Gastroesophageal sphincter (tissue), 3 donors: ENCODE results near the gene LTBP2.

Experiments
- EP300 ChIP-seq: sonication (generic); formaldehyde crosslinking; IDR thresholded peaks from one replicate; pipeline ENCODE4 v1.6.1; 2017; ENCODE audit warnings: antibody characterized with exemption, mild to moderate bottlenecking
- POLR2A ChIP-seq, 2 donors: fragments of 450-650 bp; IDR thresholded peaks; one replicate each; pipeline ENCODE4 v1.6.1; 2017; ENCODE audit warnings: antibody characterized with exemption in 2 of 2, mild to moderate bottlenecking in 2 of 2, moderate library complexity in 1 of 2
- POLR2AphosphoS5 ChIP-seq: sonication (generic); formaldehyde crosslinking; IDR thresholded peaks from one replicate; pipeline ENCODE4 v1.6.1; 2017; ENCODE audit warnings: antibody characterized with exemption
- TF ChIP-seq, protein P1 (sequence below), 4 experiments: fragments of 200-600 bp in 2 of 4; fragments of 450-650 bp in 2 of 4; sonication (generic) in 1 of 4; IDR thresholded peaks; one replicate each; pipeline ENCODE4 v1.5.1; 2017 to 2019; ENCODE audit warnings: antibody characterized with exemption in 4 of 4, mild to moderate bottlenecking in 2 of 4, moderate library complexity in 2 of 4

DNA sequence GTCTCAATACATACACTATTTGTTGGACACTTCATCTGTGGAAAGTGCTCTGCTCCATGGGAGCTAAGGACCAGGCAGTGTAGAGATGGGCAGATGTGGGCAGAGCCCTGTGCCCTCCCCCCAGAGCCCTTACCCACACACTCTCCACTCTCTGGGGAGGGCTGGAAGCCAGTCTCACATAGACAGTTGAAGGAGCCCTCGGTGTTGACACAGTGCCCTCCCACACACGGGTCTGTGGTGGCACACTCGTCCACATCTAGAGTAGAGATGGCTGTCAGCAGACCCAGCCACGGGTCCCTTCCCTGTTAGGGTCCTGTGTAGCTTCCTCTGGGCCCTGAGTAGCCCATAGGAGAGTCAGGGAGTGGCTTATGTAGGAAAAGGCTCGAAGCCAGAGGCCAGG lies 104.2 kb downstream of the LTBP2 start:
- no peak for TF ChIP-seq POLR2A (IDR thresholded peaks at IDR 0.05)
- TF ChIP-seq, protein P1, sequence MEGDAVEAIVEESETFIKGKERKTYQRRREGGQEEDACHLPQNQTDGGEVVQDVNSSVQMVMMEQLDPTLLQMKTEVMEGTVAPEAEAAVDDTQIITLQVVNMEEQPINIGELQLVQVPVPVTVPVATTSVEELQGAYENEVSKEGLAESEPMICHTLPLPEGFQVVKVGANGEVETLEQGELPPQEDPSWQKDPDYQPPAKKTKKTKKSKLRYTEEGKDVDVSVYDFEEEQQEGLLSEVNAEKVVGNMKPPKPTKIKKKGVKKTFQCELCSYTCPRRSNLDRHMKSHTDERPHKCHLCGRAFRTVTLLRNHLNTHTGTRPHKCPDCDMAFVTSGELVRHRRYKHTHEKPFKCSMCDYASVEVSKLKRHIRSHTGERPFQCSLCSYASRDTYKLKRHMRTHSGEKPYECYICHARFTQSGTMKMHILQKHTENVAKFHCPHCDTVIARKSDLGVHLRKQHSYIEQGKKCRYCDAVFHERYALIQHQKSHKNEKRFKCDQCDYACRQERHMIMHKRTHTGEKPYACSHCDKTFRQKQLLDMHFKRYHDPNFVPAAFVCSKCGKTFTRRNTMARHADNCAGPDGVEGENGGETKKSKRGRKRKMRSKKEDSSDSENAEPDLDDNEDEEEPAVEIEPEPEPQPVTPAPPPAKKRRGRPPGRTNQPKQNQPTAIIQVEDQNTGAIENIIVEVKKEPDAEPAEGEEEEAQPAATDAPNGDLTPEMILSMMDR (IDR thresholded peaks at IDR 0.05), result no peak
- TF ChIP-seq EP300, result no peak
- TF ChIP-seq POLR2AphosphoS5, result no peak
